COLO829 (cell line): ENCODE measurements around the gene DPH6.
"Not testable (repeated sequence)": the region's sequence is repeated elsewhere in the genome, so short reads cannot be mapped to it uniquely, and the experiment has no call there.

Source experiments
- DNase-seq: peaks from one replicate; pipeline ENCODE4 v3.0.0; 2012; ENCODE audit warnings: low spot score

Gene DPH6

DNA sequence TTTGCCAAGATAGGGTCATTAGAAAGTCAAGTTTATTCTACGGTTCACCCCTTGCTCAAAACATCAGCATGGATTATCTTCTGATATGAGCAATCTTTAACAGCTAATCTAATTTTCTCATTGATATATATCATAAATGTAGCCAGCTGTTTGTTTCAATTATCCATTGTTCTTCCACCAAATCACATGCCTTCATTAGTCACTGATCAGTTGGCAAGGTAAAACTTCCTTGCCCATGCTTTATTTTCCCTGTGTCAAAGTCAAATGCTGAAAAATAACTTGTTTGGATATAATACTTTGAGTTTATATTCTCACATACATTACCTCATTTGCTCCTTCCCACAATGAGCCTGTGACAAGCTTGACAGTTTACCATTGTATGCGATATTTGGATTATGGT is 60.6 kb downstream of the DPH6 start:
- no peak for DNase-seq

DNA sequence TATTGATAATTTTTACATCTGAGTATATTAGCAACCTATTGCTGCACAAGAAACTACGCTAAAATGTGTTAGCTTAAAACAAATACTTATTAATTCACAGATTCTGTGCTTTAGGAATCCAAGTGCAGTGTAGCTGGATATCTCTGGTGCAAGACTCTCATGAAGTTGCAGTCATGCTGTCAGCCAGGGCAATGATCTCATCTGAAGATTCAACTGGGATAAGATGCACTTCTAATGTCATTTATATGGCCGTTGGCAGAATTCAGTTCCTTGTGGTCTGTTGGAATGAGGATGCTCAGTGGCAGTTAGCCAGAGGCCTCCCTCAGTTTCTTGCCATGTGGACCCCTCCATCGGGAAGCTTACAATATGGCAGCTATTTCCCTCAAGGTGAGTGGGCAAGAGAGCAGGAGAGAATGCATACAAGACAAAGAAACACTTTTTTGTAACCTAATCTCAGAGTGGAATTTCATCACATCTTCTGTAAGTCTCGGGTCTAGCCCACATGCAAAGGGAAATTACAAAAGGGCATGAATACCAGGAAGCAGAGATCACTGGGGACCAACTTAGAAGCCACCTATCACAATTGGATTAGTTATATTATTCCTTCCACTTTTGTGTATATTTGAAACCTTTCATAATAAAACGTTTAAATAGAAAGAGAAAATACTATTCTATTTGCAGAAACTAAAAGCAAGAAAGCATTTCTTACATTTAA is 61.6 kb downstream of the DPH6 start:
- no peak for DNase-seq

DNA sequence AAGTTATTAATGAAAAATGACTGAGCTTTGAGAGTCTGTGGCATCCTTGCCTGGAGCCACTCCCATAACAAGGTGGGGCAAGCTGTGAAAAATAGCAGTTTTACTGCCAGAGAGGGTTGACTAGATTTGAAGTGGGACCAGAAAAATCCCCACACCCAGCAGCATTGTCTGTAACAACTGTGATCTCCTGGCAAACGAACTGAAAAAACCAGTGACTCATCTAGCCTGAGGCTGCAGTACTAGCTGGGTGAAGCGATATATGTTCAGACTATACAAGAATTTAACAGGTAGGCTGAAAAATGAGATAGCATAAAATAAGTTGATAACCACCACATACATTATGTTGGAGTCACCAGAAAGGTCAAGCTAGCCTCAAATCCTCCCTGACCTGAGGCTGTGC is 64.0 kb downstream of the DPH6 start:
- DNase-seq = peak; percentile 52

DNA sequence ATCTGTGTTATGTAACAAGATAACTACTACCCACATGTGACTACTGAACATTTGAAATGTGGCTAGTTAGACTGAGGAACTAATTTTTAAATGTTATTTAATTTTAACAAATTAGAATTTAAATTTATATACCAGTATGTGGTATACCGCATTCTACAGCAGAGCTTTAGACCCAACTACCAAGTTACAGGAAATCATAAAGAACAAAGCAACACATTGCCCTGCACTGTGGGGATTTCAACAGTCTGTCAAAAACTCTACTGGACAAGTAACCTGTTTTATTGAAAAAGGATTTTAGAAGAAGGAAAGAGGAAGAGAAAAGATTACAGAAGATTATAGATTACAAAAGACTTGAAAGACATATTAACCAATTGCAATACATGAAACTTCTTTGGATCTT is 64.9 kb downstream of the DPH6 start:
- no peak for DNase-seq

DNA sequence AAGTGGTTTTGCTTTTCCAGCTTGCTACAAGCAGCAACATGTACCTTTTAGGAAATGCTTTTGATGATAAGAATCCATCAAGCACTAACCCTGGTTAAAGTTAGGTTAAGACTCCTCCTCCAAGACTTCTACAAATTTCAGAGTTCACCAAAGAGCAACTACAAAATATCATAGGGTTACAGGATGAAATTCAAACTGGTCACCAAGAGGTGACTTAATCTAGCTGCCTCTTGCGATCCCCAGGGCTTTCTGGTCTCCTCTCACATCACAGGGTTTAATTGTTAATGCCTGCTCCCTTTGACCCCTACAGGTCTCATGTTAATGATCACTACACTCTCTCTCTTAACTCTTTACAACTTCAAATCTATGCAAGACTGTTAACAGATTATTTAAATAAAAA is 66.5 kb downstream of the DPH6 start:
- no peak for DNase-seq

DNA sequence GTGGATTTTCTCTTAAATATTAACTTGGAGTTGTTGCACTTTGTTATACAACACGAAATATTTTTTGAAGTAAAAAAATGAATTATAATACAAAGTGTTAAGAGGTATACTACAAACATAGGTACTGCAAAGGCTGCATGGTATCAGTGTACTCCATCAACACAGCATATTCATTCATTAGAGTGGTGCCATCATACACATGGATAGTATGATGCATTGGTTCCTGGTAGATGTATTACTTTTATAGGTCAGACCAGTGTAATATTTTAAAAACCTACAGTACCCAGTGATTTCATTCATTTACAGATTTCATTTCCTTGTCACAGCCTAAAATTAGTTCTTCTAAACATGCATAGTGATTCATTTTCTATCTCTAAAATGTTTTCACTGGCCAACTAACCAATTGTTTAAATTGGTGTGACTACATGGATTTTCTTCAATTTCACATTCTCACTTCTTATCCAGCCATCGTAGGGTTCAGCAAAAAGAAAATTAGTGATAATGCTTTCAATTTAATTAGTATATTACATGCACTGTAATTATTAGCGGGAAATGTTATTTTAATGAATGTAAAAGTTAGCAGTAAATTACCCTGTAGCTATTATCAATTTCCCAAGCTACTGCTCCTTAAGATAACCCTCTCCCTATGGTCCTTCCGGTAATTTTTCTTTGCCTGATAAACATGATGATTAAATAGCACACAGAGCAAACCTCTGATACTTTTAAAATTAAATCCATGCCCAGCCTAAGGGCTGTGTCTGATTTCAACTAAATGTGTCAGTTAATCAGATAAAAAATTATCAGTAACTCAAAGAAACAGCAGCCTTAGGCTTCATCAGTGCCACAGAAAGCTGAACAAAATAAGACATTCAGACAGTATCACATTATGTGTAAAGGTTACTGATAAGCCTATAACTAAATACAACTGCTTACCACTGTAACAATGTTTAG is 68.4 kb downstream of the DPH6 start:
- DNase-seq = no peak

DNA sequence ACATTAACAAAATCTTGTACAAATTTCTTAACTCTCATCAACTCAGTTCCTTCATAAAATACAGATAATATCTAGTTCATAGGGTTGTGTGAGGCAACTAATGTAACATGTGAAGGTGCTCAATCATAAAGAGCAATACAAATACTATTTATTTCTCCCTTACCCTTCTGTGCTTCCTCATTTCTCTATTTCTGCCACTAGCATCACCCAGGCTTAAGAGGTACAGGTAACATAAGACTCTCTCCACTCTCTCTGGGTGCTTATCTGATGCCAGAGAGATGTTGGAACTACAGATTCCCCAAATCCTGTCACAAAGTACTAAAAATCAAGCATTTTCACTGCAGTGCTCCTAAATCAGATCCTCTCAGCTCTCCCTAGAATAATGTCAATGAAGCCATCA is 74.9 kb downstream of the DPH6 start:
- DNase-seq = no peak

DNA sequence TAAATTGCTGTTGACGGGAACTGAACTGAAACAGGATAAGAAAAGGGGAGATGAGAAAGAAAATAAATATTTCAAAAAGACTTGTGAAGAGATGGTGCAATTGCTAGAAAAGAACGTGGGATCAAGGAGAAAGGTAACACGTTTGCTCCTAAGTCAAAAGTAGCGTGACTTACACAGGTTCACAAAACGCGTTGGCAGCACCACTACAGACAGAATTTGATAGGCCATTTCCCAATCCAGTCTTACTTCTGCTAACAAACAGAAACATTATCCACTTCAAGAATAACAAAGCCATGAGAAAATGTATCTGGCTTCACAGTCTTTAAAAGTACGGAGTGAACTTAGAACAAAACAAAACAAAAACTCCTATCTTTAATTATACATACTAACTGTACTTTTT is 75.5 kb downstream of the DPH6 start:
- DNase-seq = no peak

DNA sequence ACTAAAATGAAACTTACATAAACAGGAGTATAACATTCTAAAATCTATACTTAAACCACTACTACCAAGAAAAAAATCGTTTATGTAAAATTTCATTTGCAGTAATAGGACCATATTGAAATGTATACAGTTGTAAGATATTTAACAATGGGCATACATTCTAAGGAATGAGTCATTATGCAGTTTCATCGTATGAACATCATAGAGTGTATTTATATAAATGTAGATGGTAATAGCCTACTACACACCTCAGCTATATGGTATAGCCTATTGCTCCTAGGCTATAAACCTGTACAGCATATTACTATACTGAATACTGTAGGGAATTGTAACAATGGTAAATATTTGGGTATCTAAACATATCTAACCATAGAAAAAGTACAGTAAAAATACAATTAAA is 79.5 kb downstream of the DPH6 start:
- DNase-seq = no peak

DNA sequence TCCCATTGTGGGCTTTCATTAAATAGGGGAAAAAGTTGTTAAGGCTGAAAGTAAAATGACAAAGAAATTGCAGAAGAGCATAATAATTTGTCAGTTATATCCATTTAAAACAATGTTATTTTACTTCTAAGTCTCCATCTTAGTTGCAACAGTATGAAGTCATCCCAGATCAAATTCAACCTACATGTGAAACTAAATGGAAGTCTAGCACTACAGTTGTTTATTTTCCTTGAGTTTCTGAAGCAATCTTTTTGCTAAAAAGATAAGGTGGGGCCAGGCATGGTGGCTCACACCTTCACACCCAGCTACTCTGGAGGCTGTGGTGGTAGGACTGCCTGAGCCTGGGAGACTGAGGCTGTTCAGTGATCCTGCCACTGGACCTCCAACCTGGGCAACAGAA is 80.2 kb downstream of the DPH6 start:
- DNase-seq = no peak

DNA sequence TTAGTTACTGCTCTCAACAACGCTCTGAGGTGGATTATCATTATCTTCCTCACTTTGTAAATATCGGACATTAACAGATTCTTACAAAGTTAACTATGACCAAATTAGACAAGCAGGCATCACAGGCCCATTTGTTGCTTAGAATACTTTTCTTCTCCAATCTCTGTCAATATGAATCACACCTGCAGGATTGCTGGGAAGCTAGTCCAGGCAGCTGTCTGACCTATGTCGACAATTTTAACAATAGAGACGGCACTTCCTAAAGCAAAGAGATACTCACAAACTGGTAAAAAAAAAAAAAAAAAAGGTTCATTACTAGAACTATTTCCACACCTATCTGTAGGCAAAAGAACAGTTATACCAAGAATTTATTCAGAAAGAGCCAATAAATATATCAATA is 85.3 kb downstream of the DPH6 start:
- no peak for DNase-seq

DNA sequence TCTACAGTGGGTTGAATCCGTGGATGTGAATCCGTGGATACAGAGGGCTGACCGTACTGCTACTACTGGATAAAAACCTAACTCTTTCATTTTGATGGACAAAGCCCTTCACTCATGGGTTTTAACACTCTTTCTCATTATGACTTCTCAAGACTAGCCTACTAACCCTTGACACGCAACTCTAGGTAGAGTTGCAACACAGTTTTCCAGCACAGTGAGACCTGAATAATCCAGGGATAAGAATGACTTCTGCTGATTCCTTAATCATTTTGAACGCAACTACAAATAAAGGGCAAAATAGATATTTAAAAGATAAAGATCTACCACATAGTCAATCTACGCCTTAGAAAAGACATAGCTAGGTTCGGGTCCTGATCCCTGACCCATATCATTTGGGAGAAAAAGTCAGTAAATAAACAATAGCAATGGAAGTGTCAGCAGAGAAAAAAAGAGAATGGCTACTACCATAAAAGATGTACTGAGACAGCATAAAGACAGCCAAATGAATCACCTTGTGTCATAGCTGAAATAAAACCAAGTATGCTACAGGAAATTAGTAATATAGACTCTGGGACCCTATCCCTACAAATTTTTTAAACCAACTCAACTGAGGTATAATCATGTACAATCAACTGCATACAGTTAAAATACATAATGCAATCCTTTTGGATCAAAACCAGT is 87.6 kb downstream of the DPH6 start:
- no peak for DNase-seq

DNA sequence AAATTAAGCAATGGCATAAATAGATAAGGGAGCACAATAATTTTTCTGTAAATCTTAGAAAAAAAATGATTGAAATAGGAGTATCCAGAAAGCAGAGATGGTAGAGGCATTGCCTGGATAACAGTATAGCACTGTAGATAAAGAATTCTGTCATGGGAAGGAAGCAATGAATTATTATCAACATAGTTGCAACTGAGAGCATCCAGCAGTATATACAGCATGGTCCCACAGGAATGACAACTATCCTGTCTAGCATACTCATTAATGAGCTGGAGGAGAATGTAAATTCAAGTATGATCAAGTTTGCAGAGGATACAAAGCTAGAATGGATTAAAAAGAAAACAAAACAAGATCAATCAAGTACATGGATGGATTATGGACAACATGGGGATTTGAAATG is 90.8 kb downstream of the DPH6 start:
- DNase-seq = no peak

DNA sequence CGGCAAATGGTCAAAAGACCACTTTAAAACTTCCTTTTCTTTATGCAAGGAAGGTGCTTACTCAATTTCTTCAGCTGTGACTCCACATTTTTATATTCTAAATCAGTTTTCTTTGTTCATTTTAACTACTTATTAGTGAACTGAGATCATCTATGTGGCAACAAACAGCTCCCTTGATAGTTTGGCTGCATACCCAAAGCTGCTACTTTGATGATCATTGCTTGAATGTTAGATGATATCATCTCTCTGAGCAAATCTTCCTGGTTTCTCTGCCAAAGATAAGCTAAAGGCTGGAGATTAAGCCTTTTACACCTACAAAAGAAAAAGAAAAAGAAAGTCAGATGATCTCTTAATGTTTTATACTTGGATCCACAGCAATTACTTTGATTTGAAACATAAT is 95.5 kb downstream of the DPH6 start:
- no peak for DNase-seq

DNA sequence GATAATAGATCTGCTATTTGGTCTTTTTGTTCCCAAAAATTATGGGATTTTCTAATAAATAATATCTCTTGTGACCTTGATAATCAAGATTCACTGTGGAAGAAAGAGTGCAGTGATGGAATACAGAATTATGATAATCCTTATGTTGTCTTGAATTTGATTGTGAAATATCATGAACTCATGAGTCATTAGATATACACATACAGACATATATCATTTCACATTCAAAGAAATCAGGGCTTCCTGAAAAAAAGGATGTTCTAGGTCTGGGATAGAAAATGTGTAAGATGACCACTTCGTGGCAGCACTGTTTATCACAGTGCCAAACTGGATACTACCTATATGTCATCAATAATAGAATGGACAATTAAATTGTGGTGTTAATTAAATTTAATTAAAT is 97.7 kb downstream of the DPH6 start:
- no peak for DNase-seq

DNA sequence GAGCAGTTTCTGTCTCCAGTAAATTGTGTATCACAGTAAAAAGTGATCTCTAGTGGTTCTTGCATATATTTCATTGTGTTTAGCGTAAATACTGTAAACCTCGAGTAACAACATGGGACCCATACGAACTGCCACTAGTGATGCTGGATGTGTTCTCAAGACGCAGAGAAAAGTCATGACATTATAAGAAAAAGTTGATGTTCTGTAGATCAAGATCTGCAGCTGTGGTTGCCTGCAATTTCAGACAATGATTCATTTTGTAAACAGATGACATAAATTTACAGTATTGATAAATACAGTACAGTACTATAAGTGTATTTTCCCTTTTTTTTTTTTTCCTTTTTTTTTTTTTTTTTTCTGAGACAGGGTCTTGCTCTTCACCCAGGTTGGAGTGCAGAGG is 100.1 kb downstream of the DPH6 start:
- DNase-seq = no peak

DNA sequence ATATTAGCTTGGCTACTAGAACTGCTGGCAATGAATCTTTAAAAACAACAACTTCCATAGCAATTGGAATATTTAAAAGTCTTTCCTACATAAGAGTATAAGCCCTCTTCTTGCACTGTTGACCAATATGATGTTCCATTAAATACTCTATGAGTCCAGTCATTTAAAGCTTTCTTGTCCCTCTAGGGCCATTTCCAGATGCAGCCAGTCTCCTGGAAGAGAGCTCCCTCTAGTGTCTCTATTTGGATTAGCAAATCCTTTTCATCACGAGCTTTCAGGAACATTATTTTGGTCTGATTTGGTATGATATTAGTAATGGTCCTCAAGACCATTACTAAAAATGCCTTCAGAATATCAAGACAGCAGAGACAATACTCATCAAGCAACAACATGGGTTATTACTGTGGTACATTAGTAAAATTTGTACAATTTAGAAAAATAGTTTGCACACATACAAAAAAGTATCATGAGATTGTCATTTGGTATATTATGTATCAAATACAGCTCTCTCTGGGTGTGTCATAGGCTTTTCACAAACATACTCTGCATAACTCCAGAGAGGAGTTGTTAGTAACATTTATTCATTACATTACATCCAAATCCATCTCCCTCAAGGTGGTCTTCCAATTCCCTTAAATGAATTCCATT is 101.3 kb downstream of the DPH6 start:
- DNase-seq = peak; percentile 16

DNA sequence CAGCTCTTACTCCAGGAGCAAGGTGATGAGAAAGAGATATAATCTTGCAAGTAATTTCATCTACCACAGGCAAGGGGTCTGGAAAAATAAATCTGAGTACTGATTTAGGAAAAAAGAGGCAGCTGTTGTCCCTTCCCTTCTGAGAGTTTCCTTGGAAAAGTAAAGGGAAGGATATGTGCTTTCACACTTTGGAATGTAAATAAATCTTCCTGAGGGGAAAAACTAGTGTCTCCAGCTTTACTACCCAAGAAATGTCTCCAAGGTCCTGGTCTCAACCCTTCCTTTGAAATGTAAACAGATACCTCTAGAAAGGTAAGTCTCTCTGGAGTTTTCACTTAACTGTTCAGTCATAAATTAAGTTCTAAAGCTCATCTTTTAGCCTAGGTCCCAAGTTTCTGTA is 102.6 kb downstream of the DPH6 start:
- no peak for DNase-seq

DNA sequence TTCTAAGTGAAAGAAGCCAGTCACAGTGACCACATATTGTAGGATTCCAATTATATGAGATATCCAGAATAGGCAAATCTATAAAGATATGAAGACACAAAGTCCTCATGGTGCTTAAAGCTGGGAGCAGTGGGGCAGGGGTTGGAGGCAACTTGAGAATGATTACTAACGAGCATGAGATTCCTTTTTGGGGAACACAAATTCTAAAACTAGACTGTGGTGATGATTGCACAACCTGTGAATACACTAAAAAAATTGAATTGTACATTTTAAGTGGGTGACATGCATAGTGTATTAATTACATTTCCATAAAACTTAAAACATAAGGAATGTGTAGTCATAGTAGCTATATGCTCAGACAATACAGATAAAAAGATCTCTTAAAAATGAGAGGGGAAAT is 103.2 kb downstream of the DPH6 start:
- DNase-seq = no peak

DNA sequence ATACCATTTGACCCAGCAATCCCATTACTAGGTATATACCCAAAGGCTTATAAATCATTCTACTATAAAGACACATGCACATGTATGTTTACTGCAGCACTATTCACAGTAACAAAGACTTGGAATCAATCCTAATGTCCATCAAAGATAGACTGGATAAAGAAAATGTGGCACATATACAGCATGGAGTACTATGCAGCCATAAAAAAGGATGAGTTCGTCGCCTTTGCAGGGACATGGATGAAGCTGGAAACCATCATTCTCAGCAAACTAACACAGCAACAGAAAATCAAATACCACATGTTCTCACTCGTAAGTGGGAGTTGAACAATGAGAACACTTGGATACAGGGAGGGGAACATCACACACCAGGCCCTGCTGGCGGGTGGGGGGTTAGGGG is 104.7 kb downstream of the DPH6 start:
- not testable (repeated sequence) for DNase-seq

DNA sequence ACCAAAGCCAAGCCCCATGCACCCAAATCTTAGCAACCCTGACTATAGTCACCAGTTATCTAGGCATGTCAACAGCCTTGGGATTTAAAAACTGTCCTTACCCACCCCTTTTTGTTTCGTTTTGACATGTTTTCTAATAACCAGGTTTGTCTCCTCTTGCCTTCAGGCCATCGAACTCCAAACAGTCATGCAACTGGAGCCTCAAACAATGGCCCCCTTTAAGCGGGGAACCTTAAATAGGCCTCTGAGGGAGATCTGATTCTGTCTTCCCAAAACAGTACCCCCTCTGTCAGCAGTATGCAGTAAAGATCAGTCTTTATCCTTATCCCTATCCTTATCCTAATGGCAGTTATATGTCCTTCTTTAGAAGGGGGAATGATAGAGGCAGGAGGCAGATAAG is 105.7 kb downstream of the DPH6 start:
- DNase-seq = peak; percentile 38

DNA sequence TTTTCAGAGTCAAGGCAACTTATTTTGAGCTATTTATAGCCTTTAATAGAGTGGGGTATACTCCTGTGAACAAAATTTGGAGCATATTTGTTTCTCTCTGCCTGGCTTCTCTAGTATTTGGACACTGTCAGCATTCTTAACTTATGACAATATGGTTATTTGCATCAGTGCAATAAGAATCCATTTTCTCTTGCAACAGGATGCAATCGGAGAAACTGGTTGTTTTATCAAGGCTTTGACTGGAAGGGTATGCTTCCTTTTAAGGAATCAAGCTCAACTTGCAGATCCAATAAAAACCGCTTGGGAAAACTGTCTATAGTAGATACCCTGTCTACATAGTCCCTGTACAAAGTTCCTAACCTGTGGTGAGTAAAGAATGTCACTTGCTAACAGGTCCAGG is 106.7 kb downstream of the DPH6 start:
- DNase-seq = no peak

DNA sequence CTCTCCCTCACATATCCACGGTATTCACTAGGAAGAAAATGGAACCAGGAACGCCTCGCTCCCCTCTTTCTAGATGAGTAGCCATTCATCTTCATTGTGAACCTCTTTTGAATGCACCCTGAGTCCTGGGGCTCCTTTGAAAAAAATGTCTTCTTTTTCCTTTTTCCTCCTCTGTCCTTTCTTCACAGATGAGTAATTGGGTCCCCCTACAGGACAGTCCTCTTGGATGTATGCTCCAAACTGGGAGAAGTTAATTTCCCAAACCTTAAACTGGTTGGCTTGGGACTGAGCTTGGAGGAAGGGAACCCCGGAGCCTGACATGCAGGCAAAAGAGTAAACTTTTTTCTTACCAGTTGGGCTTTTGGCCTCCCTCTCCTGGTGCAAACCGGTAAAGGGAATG is 108.8 kb downstream of the DPH6 start:
- no peak for DNase-seq
